ENCODE data around the gene TSPOAP1. TPM values are rescaled to one million over a fixed set of nuclear protein-coding genes. Genes with fewer than 3 reads are reported as not detected.

Gene TSPOAP1
- polyA plus RNA-seq, 2 of the 4 experiments (the other 2 are of a cell fraction), result not detected

DNA sequence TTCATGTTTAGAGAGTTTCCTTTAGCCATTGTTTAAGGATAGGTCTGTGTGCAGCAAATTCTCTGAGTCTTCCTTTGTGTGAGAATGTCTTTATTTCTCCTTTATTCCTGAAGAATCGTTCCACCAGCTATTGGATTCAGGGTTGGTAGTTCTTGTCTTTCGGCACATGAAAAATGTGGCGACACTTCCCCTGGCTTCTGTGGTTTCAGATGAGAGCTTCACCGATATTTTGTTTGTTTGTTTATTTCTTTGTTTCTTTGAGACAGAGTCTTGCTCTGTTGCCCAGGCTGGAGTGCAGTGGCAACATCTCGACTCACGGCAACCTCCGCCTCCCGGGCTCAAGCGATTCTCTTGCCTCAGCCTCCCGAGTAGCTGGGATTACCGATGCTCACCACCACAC lies 66.4 kb downstream of the TSPOAP1 start:
- POLR2A ChIA-PET, result no interaction called here
- CTCF ChIA-PET, result interaction anchor here (2.7 kb wide), 1 partner anchor 12 kb away, joined by 17 read pairs; no protein-coding TSS in a partner anchor
- WGBS (ENCODE audit: missing lambda C conversion rate), result 52% methylated on average over 11 of the region's 11 CpGs
- no peak for ATAC-seq
- no peak overlapping the region for H3K4me2 ChIP-seq
- no peak for FAIRE-seq
- no peaks in the 10 kb centered on the region for H3K4me1 ChIP-seq
- no peak overlapping the region for H3K4me3 ChIP-seq
- TF ChIP-seq JUN (IDR thresholded peaks at IDR 0.05) (no peak), CBX8 (IDR thresholded peaks at IDR 0.05) (peak; percentile 78; the same call in 1 of the 2 replicates)
- peaks cover 8% of the 10 kb centered on the region; the same call in 1 of the 3 replicates for H3K9me3 ChIP-seq
- H3K27ac ChIP-seq, result no peak overlapping the region
- DNase-seq (ENCODE audit: low read depth in 1 of 2, low spot score in 1 of 2), result no peak

DNA sequence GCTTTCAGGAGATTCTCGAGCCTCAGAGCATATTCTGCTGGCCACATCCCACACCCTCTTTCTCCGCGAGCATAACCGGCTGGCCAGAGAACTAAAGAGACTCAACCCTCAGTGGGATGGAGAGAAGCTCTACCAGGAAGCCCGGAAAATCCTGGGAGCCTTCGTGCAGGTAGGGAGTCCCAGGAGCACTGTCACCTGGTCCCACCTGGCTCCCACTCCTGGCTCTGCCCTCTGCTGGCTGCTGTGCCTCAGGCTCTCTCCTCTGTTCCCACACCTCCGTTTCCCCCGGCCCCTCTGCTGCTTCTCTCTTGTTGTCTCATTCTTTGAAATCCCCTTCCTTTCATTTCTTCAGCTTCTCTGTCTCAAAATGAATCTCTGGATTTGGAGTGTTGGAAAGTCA lies 73.8 kb downstream of the TSPOAP1 start:
- TF ChIP-seq, protein P1, sequence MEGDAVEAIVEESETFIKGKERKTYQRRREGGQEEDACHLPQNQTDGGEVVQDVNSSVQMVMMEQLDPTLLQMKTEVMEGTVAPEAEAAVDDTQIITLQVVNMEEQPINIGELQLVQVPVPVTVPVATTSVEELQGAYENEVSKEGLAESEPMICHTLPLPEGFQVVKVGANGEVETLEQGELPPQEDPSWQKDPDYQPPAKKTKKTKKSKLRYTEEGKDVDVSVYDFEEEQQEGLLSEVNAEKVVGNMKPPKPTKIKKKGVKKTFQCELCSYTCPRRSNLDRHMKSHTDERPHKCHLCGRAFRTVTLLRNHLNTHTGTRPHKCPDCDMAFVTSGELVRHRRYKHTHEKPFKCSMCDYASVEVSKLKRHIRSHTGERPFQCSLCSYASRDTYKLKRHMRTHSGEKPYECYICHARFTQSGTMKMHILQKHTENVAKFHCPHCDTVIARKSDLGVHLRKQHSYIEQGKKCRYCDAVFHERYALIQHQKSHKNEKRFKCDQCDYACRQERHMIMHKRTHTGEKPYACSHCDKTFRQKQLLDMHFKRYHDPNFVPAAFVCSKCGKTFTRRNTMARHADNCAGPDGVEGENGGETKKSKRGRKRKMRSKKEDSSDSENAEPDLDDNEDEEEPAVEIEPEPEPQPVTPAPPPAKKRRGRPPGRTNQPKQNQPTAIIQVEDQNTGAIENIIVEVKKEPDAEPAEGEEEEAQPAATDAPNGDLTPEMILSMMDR (IDR thresholded peaks at IDR 0.05), result peak; percentile 10; the same call in 1 of the 3 replicates
- TF ChIP-seq RNF2 (IDR thresholded peaks at IDR 0.05; ENCODE audit: borderline replicate concordance, low read depth), result no peak
- DNase-seq (ENCODE audit: low read depth in 1 of 2, low spot score in 1 of 2), result no peak
- peak; percentile 22 to 42; a peak in 3 of 6 replicates for ATAC-seq
- no peak overlapping the region for H3K27ac ChIP-seq
- ChIA-PET POLR2A (no interaction called here), CTCF (interaction anchor here (0.5 to 1.4 kb wide), 6 partner anchors 11 to 163 kb away, joined by 3 to 4 read pairs (median 3); partner anchors contain the start of gene RNF43)
- H3K4me3 ChIP-seq, result no peak overlapping the region
- 31% methylated on average over 8 of the region's 8 CpGs for WGBS (ENCODE audit: missing lambda C conversion rate)
- H3K4me2 ChIP-seq, result no peak overlapping the region
- FAIRE-seq, result no peak
- 0 out of 3 replicates have a peak, but pooled peaks cover 5% of the 10 kb centered on the region for H3K9me3 ChIP-seq
- H3K4me1 ChIP-seq, result peaks cover under 1% of the 10 kb centered on the region; the same call in 1 of the 3 replicates

DNA sequence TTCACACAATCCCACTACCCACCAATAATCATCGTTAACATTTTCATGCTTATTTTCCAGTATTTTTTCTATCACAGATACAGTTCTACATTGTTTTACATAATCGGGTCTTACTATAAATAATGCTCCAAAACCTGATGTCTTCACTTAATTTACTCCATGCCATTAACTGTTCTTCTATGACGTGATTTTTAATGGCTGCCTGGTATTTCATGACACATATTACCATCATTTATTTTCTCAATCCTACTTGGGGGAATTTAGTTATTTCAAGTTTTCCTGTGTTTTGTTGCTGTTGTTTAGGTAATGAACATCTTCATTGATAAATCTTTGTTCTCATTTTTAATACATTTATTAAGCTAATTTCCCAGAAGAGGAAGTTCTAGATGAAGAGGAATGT lies 75.5 kb downstream of the TSPOAP1 start:
- CTCF ChIA-PET, result interaction anchor here (0.6 to 6.8 kb wide), 5 partner anchors 10 to 200 kb away, joined by 3 to 69 read pairs (median 4); partner anchors contain the start of gene MKS1
- no peak for TF ChIP-seq HOXB5 (CRISPR knock-in tag; IDR thresholded peaks at IDR 0.05)
- TF ChIP-seq GATA3 (IDR thresholded peaks at IDR 0.05; ENCODE audit: borderline replicate concordance), result no peak
- no peak for TF ChIP-seq MYC (IDR thresholded peaks at IDR 0.05; ENCODE audit: borderline replicate concordance, low read length)
- no peak for TF ChIP-seq RCOR1 (IDR thresholded peaks at IDR 0.05; ENCODE audit: low read depth, low read length)
- TF ChIP-seq KDM1A (IDR thresholded peaks at IDR 0.05; ENCODE audit: low read depth), result no peak
- no peak for TF ChIP-seq JUN (IDR thresholded peaks at IDR 0.05)
- no peak for TF ChIP-seq FOSL2 (IDR thresholded peaks at IDR 0.05)
- no peak for TF ChIP-seq FOSL2 (CRISPR knock-in tag; IDR thresholded peaks at IDR 0.05)
- TF ChIP-seq POLR2AphosphoS2 (conservative IDR thresholded peaks at IDR 0.05; ENCODE audit: low read length), result no peak

DNA sequence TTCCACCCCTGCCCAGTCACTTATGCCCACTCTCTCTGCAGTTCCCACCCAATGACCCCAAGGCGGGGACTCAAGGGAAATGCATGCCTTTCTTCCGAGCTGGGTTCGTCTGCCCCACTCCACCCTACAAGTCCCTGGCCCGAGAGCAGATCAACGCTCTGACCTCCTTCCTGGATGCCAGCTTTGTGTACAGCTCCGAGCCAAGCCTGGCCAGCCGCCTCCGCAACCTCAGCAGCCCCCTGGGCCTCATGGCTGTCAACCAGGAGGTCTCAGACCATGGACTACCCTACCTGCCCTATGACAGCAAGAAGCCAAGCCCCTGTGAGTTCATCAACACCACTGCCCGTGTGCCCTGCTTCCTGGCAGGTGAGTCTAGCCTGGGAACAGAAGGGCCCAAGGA lies 76.5 kb downstream of the TSPOAP1 start:
- peaks cover 8% of the 10 kb centered on the region for H3K4me1 ChIP-seq
- no peak overlapping the region for H3K4me2 ChIP-seq
- 0 out of 3 replicates have a peak, but pooled peaks cover 4% of the 10 kb centered on the region for H3K9me3 ChIP-seq
- no peak overlapping the region for H3K4me3 ChIP-seq
- DNase-seq (ENCODE audit: low read depth in 1 of 2, low spot score in 1 of 2) (no peak), ATAC-seq (no peak), FAIRE-seq (no peak)
- ChIA-PET POLR2A (no interaction called here), CTCF (interaction anchor here (0.6 to 6.8 kb wide), 8 partner anchors 9 to 195 kb away, joined by 3 to 69 read pairs (median 4); partner anchors contain the start of genes LPO and MKS1)
- TF ChIP-seq KDM5A (IDR thresholded peaks at IDR 0.05), result no peak
- 24% methylated on average over 7 of the region's 9 CpGs for WGBS (ENCODE audit: missing lambda C conversion rate)
- H3K27ac ChIP-seq, result no peak overlapping the region

More for the DNA sequence above, 75.5 kb downstream of the TSPOAP1 start:
- H3K9me3 ChIP-seq, result 0 out of 3 replicates have a peak, but pooled peaks cover 4% of the 10 kb centered on the region
- DNase-seq (ENCODE audit: low read depth in 1 of 2, low spot score in 1 of 2) (no peak), FAIRE-seq (no peak), ATAC-seq (no peak)
- H3K4me1 ChIP-seq, result peaks cover 8% of the 10 kb centered on the region
- POLR2A ChIA-PET, result no interaction called here
- H3K4me2 ChIP-seq, result no peak overlapping the region
- H3K4me3 ChIP-seq, result no peak overlapping the region
- H3K27ac ChIP-seq, result no peak overlapping the region
- WGBS (ENCODE audit: missing lambda C conversion rate), result 40% methylated on average over 3 of the region's 3 CpGs

Small RNA genes lying within 50 kb of the gene (small RNA-seq; reads per million reads assigned to genes)
- 0 reads per million in 6 experiments for gene MIR4736

Other genes with a start within 250 kb of the TSPOAP1 start
- gene DYNLL2, start 245.4 kb downstream of the TSPOAP1 start, polyA plus RNA-seq (2011; rRNA removed), result 19.6 TPM in 2 replicates
- gene DYNLL2, start 245.4 kb downstream of the TSPOAP1 start, polyA plus RNA-seq (2017; fragmentation: RNase III; extraction: RNeasy Plus Mini Kit Qiagen cat#74134 plus additional on column Dnase treatment), result 33.2 to 34.1 TPM (median 33.7 TPM) in 3 replicates
- 0.03 and 0.04 TPM in 2 replicates for gene OR4D1, start 180.4 kb downstream of the TSPOAP1 start, polyA plus RNA-seq (2011; rRNA removed)
- 0.03 TPM in 1 of 3 replicates, not detected in the others for gene OR4D1, start 180.4 kb downstream of the TSPOAP1 start, polyA plus RNA-seq (2017; fragmentation: RNase III; extraction: RNeasy Plus Mini Kit Qiagen cat#74134 plus additional on column Dnase treatment)
- gene OR4D2, start 161.8 kb downstream of the TSPOAP1 start, polyA plus RNA-seq (2011; rRNA removed), result not detected in 2 replicates
- gene OR4D2, start 161.8 kb downstream of the TSPOAP1 start, polyA plus RNA-seq (2017; fragmentation: RNase III; extraction: RNeasy Plus Mini Kit Qiagen cat#74134 plus additional on column Dnase treatment), result not detected in 3 replicates
- gene EPX, start 136.1 kb downstream of the TSPOAP1 start, polyA plus RNA-seq (2011; rRNA removed), result not detected in 2 replicates
- not detected in 3 replicates for gene EPX, start 136.1 kb downstream of the TSPOAP1 start, polyA plus RNA-seq (2017; fragmentation: RNase III; extraction: RNeasy Plus Mini Kit Qiagen cat#74134 plus additional on column Dnase treatment)
- 18.6 and 19.0 TPM in 2 replicates for gene MKS1, start 109.5 kb downstream of the TSPOAP1 start, polyA plus RNA-seq (2011; rRNA removed)
- gene MKS1, start 109.5 kb downstream of the TSPOAP1 start, polyA plus RNA-seq (2017; fragmentation: RNase III; extraction: RNeasy Plus Mini Kit Qiagen cat#74134 plus additional on column Dnase treatment), result 15.8 to 17.3 TPM (median 16.2 TPM) in 3 replicates
- gene LPO, start 90.2 kb downstream of the TSPOAP1 start, polyA plus RNA-seq (2011; rRNA removed), result not detected in 2 replicates
- gene LPO, start 90.2 kb downstream of the TSPOAP1 start, polyA plus RNA-seq (2017; fragmentation: RNase III; extraction: RNeasy Plus Mini Kit Qiagen cat#74134 plus additional on column Dnase treatment), result not detected in 3 replicates
- gene MPO, start 47.9 kb downstream of the TSPOAP1 start, polyA plus RNA-seq (2011; rRNA removed), result not detected in 2 replicates
- not detected in 3 replicates for gene MPO, start 47.9 kb downstream of the TSPOAP1 start, polyA plus RNA-seq (2017; fragmentation: RNase III; extraction: RNeasy Plus Mini Kit Qiagen cat#74134 plus additional on column Dnase treatment)
- gene SUPT4H1, start 23.4 kb upstream of the TSPOAP1 start, polyA plus RNA-seq (2011; rRNA removed), result 241 and 260 TPM in 2 replicates
- 117 to 124 TPM (median 123 TPM) in 3 replicates for gene SUPT4H1, start 23.4 kb upstream of the TSPOAP1 start, polyA plus RNA-seq (2017; fragmentation: RNase III; extraction: RNeasy Plus Mini Kit Qiagen cat#74134 plus additional on column Dnase treatment)
- gene RNF43, start 88.7 kb upstream of the TSPOAP1 start, polyA plus RNA-seq (2011; rRNA removed), result 6.3 and 6.6 TPM in 2 replicates
- gene RNF43, start 88.7 kb upstream of the TSPOAP1 start, polyA plus RNA-seq (2017; fragmentation: RNase III; extraction: RNeasy Plus Mini Kit Qiagen cat#74134 plus additional on column Dnase treatment), result 1.6 to 2.6 TPM (median 2.5 TPM) in 3 replicates
- not detected in 2 replicates for gene HSF5, start 159.6 kb upstream of the TSPOAP1 start, polyA plus RNA-seq (2011; rRNA removed)
- gene HSF5, start 159.6 kb upstream of the TSPOAP1 start, polyA plus RNA-seq (2017; fragmentation: RNase III; extraction: RNeasy Plus Mini Kit Qiagen cat#74134 plus additional on column Dnase treatment), result not detected in 3 replicates
- gene MTMR4, start 185.8 kb upstream of the TSPOAP1 start, polyA plus RNA-seq (2011; rRNA removed), result 20.0 and 27.3 TPM in 2 replicates
- gene MTMR4, start 185.8 kb upstream of the TSPOAP1 start, polyA plus RNA-seq (2017; fragmentation: RNase III; extraction: RNeasy Plus Mini Kit Qiagen cat#74134 plus additional on column Dnase treatment), result 10.8 to 13.8 TPM (median 11.8 TPM) in 3 replicates